ENCODE data around the gene CTDSPL.

The CTDSPL gene

DNA sequence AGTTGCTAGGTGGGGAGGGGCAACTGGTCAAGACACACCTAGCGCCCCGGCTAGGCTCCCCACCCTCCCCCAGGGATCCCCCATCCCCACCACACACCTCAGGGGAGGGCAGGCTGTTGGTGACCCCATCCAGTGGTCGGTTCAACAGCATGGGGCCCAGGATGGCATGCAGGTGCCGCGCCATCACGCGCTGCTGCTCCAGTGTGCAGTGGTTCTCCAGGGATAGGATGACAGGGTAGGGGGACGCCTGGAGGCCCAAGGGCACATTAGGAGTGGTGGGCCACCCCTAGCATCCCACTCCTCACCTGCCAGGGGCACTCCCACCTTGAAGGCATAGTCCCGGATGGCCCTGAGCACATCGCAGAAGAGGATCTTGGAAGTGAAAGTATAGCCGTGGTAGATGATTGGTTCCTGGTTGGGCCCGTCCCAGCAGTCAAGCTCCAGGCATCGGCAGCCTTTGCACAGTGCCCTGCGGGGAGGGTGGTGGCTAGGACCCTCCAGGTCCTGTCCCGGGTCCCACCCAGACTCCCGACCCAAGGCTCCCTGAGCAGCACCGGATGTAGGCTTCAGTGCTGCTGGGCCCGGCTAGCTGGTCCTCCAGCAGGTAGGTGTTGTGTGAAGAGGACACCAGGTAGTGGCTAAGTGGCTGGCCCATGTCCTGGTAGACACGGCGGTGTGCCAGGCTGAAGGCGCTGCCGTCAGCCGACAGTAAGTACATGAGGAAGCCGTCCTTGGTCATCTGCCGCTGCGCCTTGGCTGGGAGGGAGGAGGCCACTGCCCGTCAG is 148.3 kb downstream of the CTDSPL start:
- peaks cover 5% of the 10 kb centered on the region for H3K36me3 ChIP-seq (ENCODE audit: low read depth)
- DNase-seq (ENCODE audit: low spot score) (no peak), ATAC-seq (ENCODE audit: low read depth) (no peak)

DNA sequence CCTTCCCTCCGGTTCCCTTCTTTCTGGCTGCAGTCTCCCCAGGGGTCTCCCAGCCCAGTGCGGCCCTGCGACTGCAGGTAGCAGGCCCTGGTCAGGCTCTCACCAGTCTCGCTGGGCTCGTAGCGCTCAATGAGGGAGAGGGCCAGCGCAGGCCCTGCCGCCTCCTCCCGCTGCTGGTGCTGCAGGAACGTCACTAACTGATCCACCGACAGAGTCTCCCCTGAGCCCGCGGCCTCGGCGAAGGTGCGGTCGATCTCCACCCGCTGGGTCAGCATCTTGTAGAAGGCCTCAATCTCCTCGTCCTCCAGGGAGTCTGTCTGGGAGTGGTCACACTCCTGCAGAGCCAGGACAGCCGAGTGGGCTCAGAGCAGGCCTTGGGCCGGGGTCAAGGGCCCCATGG is 149.4 kb downstream of the CTDSPL start:
- peaks cover 13% of the 10 kb centered on the region for H3K36me3 ChIP-seq (ENCODE audit: low read depth)
- no peaks in the 10 kb centered on the region for H3K27me3 ChIP-seq (ENCODE audit: insufficient read depth, poor library complexity, severe bottlenecking)
- ATAC-seq (ENCODE audit: low read depth) = no peak
- no peaks in the 10 kb centered on the region for H3K4me1 ChIP-seq (ENCODE audit: insufficient read depth, poor library complexity, severe bottlenecking)
- no peak for TF ChIP-seq CTCF (IDR thresholded peaks at IDR 0.05; ENCODE audit: poor library complexity, severe bottlenecking)
- DNase-seq (ENCODE audit: low spot score) = no peak
- H3K27ac ChIP-seq (ENCODE audit: poor library complexity, severe bottlenecking) = no peak overlapping the region
- no peak overlapping the region for H3K4me3 ChIP-seq (ENCODE audit: severe bottlenecking)
- H3K9me3 ChIP-seq (ENCODE audit: severe bottlenecking) = no peaks in the 10 kb centered on the region

More for the DNA sequence above, 148.3 kb downstream of the CTDSPL start:
- Histone ChIP-seq H3K9me3 (ENCODE audit: severe bottlenecking) (no peaks in the 10 kb centered on the region), H3K4me3 (ENCODE audit: severe bottlenecking) (no peak overlapping the region), H3K4me1 (ENCODE audit: insufficient read depth, poor library complexity, severe bottlenecking) (no peaks in the 10 kb centered on the region), H3K27ac (ENCODE audit: poor library complexity, severe bottlenecking) (no peak overlapping the region), H3K27me3 (ENCODE audit: insufficient read depth, poor library complexity, severe bottlenecking) (no peaks in the 10 kb centered on the region)
- no peak for TF ChIP-seq CTCF (IDR thresholded peaks at IDR 0.05; ENCODE audit: poor library complexity, severe bottlenecking)

- Histone ChIP-seq H3K36me3 (ENCODE audit: low read depth) (peaks cover 13% of the 10 kb centered on the region), H3K4me3 (ENCODE audit: severe bottlenecking) (no peak overlapping the region), H3K9me3 (ENCODE audit: severe bottlenecking) (no peaks in the 10 kb centered on the region), H3K4me1 (ENCODE audit: insufficient read depth, poor library complexity, severe bottlenecking) (no peaks in the 10 kb centered on the region), H3K27me3 (ENCODE audit: insufficient read depth, poor library complexity, severe bottlenecking) (no peaks in the 10 kb centered on the region), H3K27ac (ENCODE audit: poor library complexity, severe bottlenecking) (no peak overlapping the region)
- ATAC-seq (ENCODE audit: low read depth) = no peak
- no peak for DNase-seq (ENCODE audit: low spot score)
- no peak for TF ChIP-seq CTCF (IDR thresholded peaks at IDR 0.05; ENCODE audit: poor library complexity, severe bottlenecking)
Observed at GRCh38 chr3:38015485-38015884, 153.8 kb downstream of the CTDSPL start.

DNA sequence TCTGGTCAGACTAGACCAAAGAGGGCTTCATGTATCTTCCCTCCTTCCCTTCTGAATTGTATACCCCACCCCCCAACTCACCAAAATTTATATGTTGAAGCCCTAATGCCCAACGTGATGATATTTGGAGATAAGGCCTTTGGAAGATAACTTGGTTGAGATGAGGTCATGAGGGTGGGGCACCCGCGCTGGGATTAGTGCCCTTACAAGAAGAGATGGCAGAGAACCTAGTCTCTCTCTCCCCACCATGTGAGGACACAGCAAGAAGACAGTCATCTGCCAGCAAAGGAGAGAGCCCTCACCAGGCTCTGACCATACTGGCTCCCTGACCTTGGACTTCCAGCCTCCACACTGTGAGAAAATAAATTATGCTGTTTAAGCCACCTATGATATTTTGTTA is 154.3 kb downstream of the CTDSPL start:
- Histone ChIP-seq H3K36me3 (ENCODE audit: low read depth) (peaks cover 13% of the 10 kb centered on the region), H3K27ac (ENCODE audit: poor library complexity, severe bottlenecking) (no peak overlapping the region), H3K27me3 (ENCODE audit: insufficient read depth, poor library complexity, severe bottlenecking) (no peaks in the 10 kb centered on the region), H3K9me3 (ENCODE audit: severe bottlenecking) (no peaks in the 10 kb centered on the region), H3K4me1 (ENCODE audit: insufficient read depth, poor library complexity, severe bottlenecking) (no peaks in the 10 kb centered on the region), H3K4me3 (ENCODE audit: severe bottlenecking) (no peak overlapping the region)
- DNase-seq (ENCODE audit: low spot score) (no peak), ATAC-seq (ENCODE audit: low read depth) (no peak)
- TF ChIP-seq CTCF (IDR thresholded peaks at IDR 0.05; ENCODE audit: poor library complexity, severe bottlenecking) = no peak

DNA sequence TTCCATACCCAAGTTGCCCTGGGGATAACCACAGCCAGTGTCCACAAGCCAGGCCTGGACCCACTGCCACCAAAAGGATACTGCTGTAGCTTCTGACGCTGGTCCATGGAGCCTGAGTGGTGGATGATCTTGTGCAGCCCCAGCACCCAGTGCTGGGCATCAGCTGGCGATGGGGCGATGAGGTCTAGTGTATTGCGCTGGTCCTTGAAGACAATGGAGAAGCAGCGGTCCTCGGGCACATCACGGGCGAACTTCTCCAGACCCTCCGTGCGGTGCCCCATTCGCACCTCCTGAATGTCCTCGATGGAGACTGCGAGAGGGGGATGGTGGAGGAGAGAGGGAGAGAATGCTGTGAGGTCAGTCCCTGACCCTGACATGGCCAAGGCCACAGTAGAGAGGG is 154.7 kb downstream of the CTDSPL start:
- no peak for ATAC-seq (ENCODE audit: low read depth)
- TF ChIP-seq CTCF (IDR thresholded peaks at IDR 0.05; ENCODE audit: poor library complexity, severe bottlenecking) = no peak
- no peaks in the 10 kb centered on the region for H3K9me3 ChIP-seq (ENCODE audit: severe bottlenecking)
- H3K4me1 ChIP-seq (ENCODE audit: insufficient read depth, poor library complexity, severe bottlenecking) = no peaks in the 10 kb centered on the region
- no peak for DNase-seq (ENCODE audit: low spot score)
- no peak overlapping the region for H3K27ac ChIP-seq (ENCODE audit: poor library complexity, severe bottlenecking)
- no peak overlapping the region for H3K4me3 ChIP-seq (ENCODE audit: severe bottlenecking)
- no peaks in the 10 kb centered on the region for H3K27me3 ChIP-seq (ENCODE audit: insufficient read depth, poor library complexity, severe bottlenecking)
- H3K36me3 ChIP-seq (ENCODE audit: low read depth) = peaks cover 13% of the 10 kb centered on the region
